ENCODE data around the gene PPM1H.

DNA sequence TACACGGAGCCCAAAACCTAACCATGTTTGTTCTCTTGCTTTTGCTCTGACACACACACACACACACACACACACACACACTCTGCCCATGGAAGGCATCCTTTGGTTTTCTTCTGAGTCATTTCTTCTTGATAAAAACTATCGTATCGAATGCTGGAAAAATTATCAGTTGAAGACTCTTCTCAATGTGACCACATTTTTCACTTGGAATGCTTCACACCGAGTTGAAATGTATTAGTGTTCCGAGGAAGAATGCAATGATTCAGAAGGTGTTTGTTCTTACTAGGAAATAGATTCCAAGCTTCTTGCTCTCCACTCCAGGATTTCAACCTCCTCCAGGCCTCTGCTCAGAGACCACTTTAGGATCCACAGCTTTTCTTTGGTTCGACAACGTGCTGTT lies 242.1 kb downstream of the PPM1H start:
- TF ChIP-seq, protein P1, sequence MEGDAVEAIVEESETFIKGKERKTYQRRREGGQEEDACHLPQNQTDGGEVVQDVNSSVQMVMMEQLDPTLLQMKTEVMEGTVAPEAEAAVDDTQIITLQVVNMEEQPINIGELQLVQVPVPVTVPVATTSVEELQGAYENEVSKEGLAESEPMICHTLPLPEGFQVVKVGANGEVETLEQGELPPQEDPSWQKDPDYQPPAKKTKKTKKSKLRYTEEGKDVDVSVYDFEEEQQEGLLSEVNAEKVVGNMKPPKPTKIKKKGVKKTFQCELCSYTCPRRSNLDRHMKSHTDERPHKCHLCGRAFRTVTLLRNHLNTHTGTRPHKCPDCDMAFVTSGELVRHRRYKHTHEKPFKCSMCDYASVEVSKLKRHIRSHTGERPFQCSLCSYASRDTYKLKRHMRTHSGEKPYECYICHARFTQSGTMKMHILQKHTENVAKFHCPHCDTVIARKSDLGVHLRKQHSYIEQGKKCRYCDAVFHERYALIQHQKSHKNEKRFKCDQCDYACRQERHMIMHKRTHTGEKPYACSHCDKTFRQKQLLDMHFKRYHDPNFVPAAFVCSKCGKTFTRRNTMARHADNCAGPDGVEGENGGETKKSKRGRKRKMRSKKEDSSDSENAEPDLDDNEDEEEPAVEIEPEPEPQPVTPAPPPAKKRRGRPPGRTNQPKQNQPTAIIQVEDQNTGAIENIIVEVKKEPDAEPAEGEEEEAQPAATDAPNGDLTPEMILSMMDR (conservative IDR thresholded peaks at IDR 0.05; ENCODE audit: low read depth, low read length), result no peak
- TF ChIP-seq EZH2 (IDR thresholded peaks at IDR 0.05; ENCODE audit: borderline replicate concordance, low read depth, low read length, poor library complexity, severe bottlenecking), result no peak

Measured in A673 (cell line).